HepG2 (cell line): ENCODE data around the gene ARHGAP12. TPM values are rescaled to one million over a fixed set of nuclear protein-coding genes. Genes with fewer than 3 reads are reported as not detected.
A peak's percentile ranks its signal among the peaks of the same experiment; 100 is the strongest.

Source experiments
- ATF1 ChIP-seq: IDR thresholded peaks from 2 replicates; pipeline ENCODE4 v1.6.1; 2016; ENCODE audit warnings: mild to moderate bottlenecking, control low read depth
- HNRNPLL ChIP-seq: fragments of 200-400 bp; formaldehyde crosslinking; IDR thresholded peaks from 2 replicates; pipeline ENCODE4 v1.6.1; 2017; ENCODE audit warnings: mild to moderate bottlenecking, low read depth, low read length; ENCODE audit not compliant: poor library complexity, severe bottlenecking
- KDM6A ChIP-seq: IDR thresholded peaks from 2 replicates; pipeline ENCODE4 v1.6.1; 2016; ENCODE audit warnings: low read depth
- KLF12 ChIP-seq: sonication (generic); formaldehyde crosslinking; IDR thresholded peaks from 2 replicates; pipeline ENCODE4 v1.4.0; 2020; ENCODE audit warnings: missing genetic modification reagents, borderline replicate concordance
- MED13 ChIP-seq: sonication (generic); formaldehyde crosslinking; IDR thresholded peaks from 2 replicates; pipeline ENCODE4 v1.5.0; 2020; ENCODE audit warnings: missing genetic modification reagents
- MIXL1 ChIP-seq: IDR thresholded peaks from 2 replicates; pipeline ENCODE4 v1.6.1; 2016
- MTF2 ChIP-seq: sonication (generic); formaldehyde crosslinking; IDR thresholded peaks from 2 replicates; pipeline ENCODE4 v1.5.0; 2020; ENCODE audit warnings: missing genetic modification reagents, borderline replicate concordance
- NR2F2 ChIP-seq: IDR thresholded peaks from 2 replicates; pipeline ENCODE4 v1.6.1; 2012; ENCODE audit warnings: low read depth, inconsistent platforms, borderline replicate concordance
- PHB2 ChIP-seq: fragments of 450-650 bp; IDR thresholded peaks from 2 replicates; pipeline ENCODE4 v1.6.1; 2018; ENCODE audit not compliant: partially characterized antibody
- POGZ ChIP-seq: sonication (generic); formaldehyde crosslinking; IDR thresholded peaks from 2 replicates; pipeline ENCODE4 v1.4.0; 2020; ENCODE audit warnings: mild to moderate bottlenecking, missing genetic modification reagents
- RFX3 ChIP-seq: IDR thresholded peaks from 2 replicates; pipeline ENCODE4 v1.6.1; 2016; ENCODE audit warnings: missing biosample characterization, missing genetic modification reagents
- SP5 ChIP-seq: IDR thresholded peaks from 2 replicates; pipeline ENCODE4 v1.6.1; 2016; ENCODE audit warnings: low read depth, borderline replicate concordance
- THAP11 ChIP-seq: IDR thresholded peaks from 2 replicates; pipeline ENCODE4 v1.6.1; 2016; ENCODE audit warnings: missing biosample characterization, missing genetic modification reagents
- YEATS4 ChIP-seq: sonication (generic); formaldehyde crosslinking; IDR thresholded peaks from 2 replicates; pipeline ENCODE4 v1.4.0; 2020; ENCODE audit warnings: missing genetic modification reagents, borderline replicate concordance
- YY1 ChIP-seq: IDR thresholded peaks from 2 replicates; pipeline ENCODE4 v1.6.1; 2011; ENCODE audit warnings: low read length, low read depth, moderate library complexity, mild to moderate bottlenecking; ENCODE audit not compliant: insufficient read depth, insufficient replicate concordance
- ZNF230 ChIP-seq: sonication (generic); formaldehyde crosslinking; IDR thresholded peaks from 2 replicates; pipeline ENCODE4 v1.4.0; 2020; ENCODE audit warnings: mild to moderate bottlenecking, missing genetic modification reagents
- ZNF263 ChIP-seq: sonication (generic); formaldehyde crosslinking; IDR thresholded peaks from 2 replicates; pipeline ENCODE4 v1.4.0; 2020; ENCODE audit warnings: missing genetic modification reagents
- ZNF317 ChIP-seq: sonication (generic); formaldehyde crosslinking; IDR thresholded peaks from 2 replicates; pipeline ENCODE4 v1.5.0; 2020; ENCODE audit warnings: mild to moderate bottlenecking, missing genetic modification reagents
- ZNF333 ChIP-seq: sonication (generic); formaldehyde crosslinking; IDR thresholded peaks from 2 replicates; pipeline ENCODE4 v1.4.0; 2020; ENCODE audit warnings: mild to moderate bottlenecking, missing genetic modification reagents, borderline replicate concordance
- ZNF724P ChIP-seq: sonication (generic); formaldehyde crosslinking; IDR thresholded peaks from 2 replicates; pipeline ENCODE4 v1.8.0; 2022; ENCODE audit warnings: missing genetic modification reagents, borderline replicate concordance
- ZNF749 ChIP-seq: sonication (generic); formaldehyde crosslinking; IDR thresholded peaks from 2 replicates; pipeline ENCODE4 v1.8.0; 2022; ENCODE audit warnings: mild to moderate bottlenecking, missing genetic modification reagents, moderate library complexity, borderline replicate concordance
- polyA plus RNA-seq, 8 experiments: library from polyadenylated mRNA; depleted of rRNA in 3 of 8; stranded (reverse) in 7 of 8; unstranded in 1 of 8; fragments of >200 nt; fragmentation: Illumina TruSeq in 4 of 8; extraction: Trizol in 4 of 8; gene quantifications; 2 replicates each; pipeline versions ENCODE4 v1.2.1 to v1.2.3, GENCODE V29; 2011 to 2016; ENCODE audit warnings: low read depth in 4 of 8, missing spikeins in 1 of 8, mixed read lengths in 1 of 8; ENCODE audit not compliant: insufficient read depth in 1 of 8
- total RNA-seq, 5 experiments: library from RNA; depleted of rRNA; stranded (reverse); fragments of >200 nt; fragmentation: Illumina TruSeq; extraction: Trizol; gene quantifications; 2 replicates each; pipeline ENCODE4 v1.2.3, GENCODE V29; 2016; ENCODE audit warnings: low read depth in 1 of 5
- TF ChIP-seq, protein P1 (sequence below): sonication (generic); formaldehyde crosslinking; IDR thresholded peaks from 2 replicates; pipeline ENCODE4 v1.4.0; 2020; ENCODE audit warnings: mild to moderate bottlenecking, missing genetic modification reagents
- TF ChIP-seq, protein P2 (sequence below): sonication (generic); formaldehyde crosslinking; IDR thresholded peaks from 2 replicates; pipeline ENCODE4 v1.5.0; 2020; ENCODE audit warnings: missing genetic modification reagents, mild to moderate bottlenecking, borderline replicate concordance
- TF ChIP-seq, protein P3 (sequence below): sonication (generic); formaldehyde crosslinking; conservative IDR thresholded peaks from 2 replicates; pipeline ENCODE4 v1.8.0; 2022; ENCODE audit warnings: mild to moderate bottlenecking, moderate library complexity, missing genetic modification reagents

Gene ARHGAP12
- total and polyA plus RNA-seq, 2 of the 13 experiments (the other 11 are each of a cell fraction or from before 2014, with no cell fraction given), result 25.0 to 54.6 TPM

DNA sequence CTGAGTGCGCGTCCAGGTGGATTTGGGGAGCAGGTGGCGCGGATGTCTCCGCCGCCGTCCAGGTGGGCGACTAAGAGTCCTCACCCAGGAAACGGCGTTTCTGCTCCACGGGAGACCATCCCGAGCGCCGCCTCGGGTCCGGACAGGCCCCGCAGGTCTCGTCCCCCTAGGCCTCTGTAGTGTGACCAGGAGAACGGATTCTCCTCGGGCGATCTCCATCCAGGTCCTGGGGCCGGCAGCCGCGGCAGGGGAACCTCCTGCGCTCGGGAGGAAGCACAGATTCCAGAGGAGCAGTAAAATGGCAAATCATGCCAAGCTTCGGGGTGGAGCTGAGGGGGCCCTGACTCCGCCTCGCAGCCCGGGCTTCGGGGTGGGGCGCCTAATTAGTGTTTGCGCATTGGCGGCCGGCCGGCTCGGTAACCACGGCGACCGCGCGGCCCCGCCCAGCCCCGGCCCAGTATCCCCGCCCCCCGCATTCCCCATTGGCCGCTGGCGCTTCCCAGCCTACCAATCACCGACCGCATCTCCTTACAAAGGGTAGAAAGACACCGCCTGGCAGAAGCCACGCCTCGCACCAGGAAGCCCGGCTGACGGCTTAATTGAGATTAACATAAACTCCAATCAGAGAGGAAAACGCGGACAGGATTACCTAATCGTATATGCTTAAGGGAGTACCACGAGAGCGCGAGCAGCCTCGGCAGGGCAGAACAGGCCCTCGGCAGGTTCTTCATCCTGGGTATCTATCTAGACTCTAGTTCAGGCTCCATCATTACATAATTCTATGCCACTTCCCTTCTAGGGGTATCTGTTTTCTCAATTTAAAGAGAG is 168.6 kb downstream of the ARHGAP12 start (continued):
- TF ChIP-seq NR2F2 (no peak), PHB2 (no peak), ZNF333 (CRISPR knock-in tag) (peak; percentile 36; the same call in 1 of the 2 replicates), YEATS4 (CRISPR knock-in tag) (0 out of 2 replicates have a peak, but pooled peaks have one; percentile 25), SP5 (CRISPR knock-in tag) (peak; percentile 23; the same call in 1 of the 2 replicates), ATF1 (CRISPR knock-in tag) (no peak), RFX3 (CRISPR knock-in tag) (peak; percentile 62; the same call in 1 of the 2 replicates), YY1 (peak; percentile 51), MTF2 (CRISPR knock-in tag) (no peak), ZNF749 (no peak), KDM6A (CRISPR knock-in tag) (no peak), ZNF317 (CRISPR knock-in tag) (0 out of 2 replicates have a peak, but pooled peaks have one; percentile 31), HNRNPLL (peak; percentile 27), KLF12 (CRISPR knock-in tag) (0 out of 2 replicates have a peak, but pooled peaks have one; percentile 42), MIXL1 (peak; percentile 47; the same call in 1 of the 2 replicates), ZNF724P (peak; percentile 57; the same call in 1 of the 2 replicates), MED13 (CRISPR knock-in tag) (no peak), ZNF230 (CRISPR knock-in tag) (0 out of 2 replicates have a peak, but pooled peaks have one; percentile 30), ZNF263 (CRISPR knock-in tag) (peak; percentile 45; the same call in 1 of the 2 replicates), POGZ (CRISPR knock-in tag) (peak; percentile 64), THAP11 (CRISPR knock-in tag) (peak; percentile 22; the same call in 1 of the 2 replicates)
- TF ChIP-seq, protein P1, sequence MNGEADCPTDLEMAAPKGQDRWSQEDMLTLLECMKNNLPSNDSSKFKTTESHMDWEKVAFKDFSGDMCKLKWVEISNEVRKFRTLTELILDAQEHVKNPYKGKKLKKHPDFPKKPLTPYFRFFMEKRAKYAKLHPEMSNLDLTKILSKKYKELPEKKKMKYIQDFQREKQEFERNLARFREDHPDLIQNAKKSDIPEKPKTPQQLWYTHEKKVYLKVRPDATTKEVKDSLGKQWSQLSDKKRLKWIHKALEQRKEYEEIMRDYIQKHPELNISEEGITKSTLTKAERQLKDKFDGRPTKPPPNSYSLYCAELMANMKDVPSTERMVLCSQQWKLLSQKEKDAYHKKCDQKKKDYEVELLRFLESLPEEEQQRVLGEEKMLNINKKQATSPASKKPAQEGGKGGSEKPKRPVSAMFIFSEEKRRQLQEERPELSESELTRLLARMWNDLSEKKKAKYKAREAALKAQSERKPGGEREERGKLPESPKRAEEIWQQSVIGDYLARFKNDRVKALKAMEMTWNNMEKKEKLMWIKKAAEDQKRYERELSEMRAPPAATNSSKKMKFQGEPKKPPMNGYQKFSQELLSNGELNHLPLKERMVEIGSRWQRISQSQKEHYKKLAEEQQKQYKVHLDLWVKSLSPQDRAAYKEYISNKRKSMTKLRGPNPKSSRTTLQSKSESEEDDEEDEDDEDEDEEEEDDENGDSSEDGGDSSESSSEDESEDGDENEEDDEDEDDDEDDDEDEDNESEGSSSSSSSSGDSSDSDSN (CRISPR knock-in tag), result no peak
- TF ChIP-seq, protein P2, sequence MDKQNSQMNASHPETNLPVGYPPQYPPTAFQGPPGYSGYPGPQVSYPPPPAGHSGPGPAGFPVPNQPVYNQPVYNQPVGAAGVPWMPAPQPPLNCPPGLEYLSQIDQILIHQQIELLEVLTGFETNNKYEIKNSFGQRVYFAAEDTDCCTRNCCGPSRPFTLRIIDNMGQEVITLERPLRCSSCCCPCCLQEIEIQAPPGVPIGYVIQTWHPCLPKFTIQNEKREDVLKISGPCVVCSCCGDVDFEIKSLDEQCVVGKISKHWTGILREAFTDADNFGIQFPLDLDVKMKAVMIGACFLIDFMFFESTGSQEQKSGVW (CRISPR knock-in tag), result no peak
- TF ChIP-seq, protein P3, sequence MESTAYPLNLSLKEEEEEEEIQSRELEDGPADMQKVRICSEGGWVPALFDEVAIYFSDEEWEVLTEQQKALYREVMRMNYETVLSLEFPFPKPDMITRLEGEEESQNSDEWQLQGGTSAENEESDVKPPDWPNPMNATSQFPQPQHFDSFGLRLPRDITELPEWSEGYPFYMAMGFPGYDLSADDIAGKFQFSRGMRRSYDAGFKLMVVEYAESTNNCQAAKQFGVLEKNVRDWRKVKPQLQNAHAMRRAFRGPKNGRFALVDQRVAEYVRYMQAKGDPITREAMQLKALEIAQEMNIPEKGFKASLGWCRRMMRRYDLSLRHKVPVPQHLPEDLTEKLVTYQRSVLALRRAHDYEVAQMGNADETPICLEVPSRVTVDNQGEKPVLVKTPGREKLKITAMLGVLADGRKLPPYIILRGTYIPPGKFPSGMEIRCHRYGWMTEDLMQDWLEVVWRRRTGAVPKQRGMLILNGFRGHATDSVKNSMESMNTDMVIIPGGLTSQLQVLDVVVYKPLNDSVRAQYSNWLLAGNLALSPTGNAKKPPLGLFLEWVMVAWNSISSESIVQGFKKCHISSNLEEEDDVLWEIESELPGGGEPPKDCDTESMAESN (CRISPR knock-in tag), result peak; percentile 59; the same call in 1 of the 2 replicates
- TF ChIP-seq, all 625 proteins: peak for 78
